IPS-11a (cell line): Measurements from ENCODE around the gene AGR2.
"Not testable (repeated sequence)": the region's sequence is repeated elsewhere in the genome, so short reads cannot be mapped to it uniquely, and the experiment has no call there.

Experiments
- H3K4me3 ChIP-seq: one replicate; pipeline ENCODE4 v1.5.1; 2013; ENCODE audit warnings: low read depth, low read length, control low read depth

The AGR2 gene

DNA sequence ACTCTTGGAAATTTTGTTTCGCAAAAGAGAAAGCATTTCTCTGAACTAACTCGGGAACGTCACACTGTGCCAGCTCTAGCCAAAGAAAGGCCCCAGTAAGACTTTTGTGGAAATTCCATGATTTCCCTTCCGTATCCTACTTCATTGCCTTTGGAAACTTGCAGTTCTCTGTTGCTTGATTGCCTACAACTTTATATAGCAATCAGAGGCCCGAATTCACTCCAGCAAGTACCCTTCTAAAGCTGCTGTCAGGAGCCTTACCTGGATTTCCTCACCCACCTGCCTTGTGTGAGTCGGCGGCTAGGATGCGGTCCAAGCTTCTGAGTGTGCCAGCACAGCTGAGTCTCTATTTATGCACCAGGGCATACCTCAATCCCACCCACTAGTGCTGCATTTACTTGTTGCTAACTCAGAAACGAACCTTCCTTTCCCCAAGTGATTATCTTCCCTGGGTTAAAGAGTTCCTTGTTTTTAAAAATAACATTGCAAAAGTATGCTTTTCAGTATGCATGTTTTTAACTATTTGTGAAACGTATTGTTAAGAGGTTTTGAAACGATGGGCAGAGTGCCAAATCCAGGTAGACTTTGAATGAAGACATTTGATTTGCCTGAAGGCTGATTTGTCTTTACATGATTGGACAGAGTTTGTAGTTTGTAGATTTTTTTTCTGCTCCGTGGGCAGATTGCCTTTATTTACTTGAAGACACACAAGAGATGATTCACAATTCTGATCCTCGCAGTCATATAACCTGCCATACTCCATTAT lies at the start of gene AGR2:
TSS of gene AGR2 (minus strand) at position 326 of the 766 bp plus-strand sequence. CDS start 3,203 bp downstream, outside the sequence.
- no peak within 1 kb of the TSS for H3K4me3 ChIP-seq

DNA sequence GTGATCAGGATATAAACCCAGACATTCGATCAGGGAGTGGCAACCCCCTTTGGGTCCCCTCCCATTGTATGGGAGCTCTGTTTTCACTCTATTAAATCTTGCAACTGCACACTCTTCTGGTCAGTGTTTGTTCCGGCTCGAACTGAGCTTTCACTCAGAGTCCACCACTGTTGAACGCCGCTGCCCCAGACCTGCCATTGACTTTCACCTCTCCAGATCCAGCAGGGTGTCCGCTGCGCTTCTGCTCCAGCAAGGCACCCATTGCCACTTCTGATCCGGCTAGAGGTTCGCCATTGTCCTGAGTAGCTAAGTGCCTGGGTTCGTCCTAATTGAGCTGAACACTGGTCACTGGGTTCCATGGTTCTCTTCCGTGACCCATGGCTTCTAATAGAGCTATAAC lies 48.4 kb upstream of the AGR2 start:
- H3K4me3 ChIP-seq = not testable (repeated sequence)

DNA sequence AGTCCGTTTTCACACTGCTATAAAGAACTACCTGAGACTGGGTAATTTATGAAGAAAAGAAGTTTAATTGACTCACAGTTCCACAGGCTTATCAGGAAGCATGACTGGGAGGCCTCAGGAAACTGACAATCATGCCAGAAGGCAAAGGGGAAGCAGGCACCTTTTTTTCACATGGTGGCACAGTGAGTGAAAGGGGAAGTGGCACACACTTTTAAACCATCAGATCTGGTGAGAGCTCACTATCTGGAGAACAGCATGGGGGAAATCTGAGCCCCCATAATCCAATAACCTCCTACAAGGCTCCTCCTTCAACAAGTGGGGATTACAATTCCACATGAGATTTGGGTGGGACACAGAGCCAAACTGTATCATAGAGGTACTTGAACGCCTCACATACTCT lies 47.0 kb upstream of the AGR2 start:
- H3K4me3 ChIP-seq = no peak overlapping the region

DNA sequence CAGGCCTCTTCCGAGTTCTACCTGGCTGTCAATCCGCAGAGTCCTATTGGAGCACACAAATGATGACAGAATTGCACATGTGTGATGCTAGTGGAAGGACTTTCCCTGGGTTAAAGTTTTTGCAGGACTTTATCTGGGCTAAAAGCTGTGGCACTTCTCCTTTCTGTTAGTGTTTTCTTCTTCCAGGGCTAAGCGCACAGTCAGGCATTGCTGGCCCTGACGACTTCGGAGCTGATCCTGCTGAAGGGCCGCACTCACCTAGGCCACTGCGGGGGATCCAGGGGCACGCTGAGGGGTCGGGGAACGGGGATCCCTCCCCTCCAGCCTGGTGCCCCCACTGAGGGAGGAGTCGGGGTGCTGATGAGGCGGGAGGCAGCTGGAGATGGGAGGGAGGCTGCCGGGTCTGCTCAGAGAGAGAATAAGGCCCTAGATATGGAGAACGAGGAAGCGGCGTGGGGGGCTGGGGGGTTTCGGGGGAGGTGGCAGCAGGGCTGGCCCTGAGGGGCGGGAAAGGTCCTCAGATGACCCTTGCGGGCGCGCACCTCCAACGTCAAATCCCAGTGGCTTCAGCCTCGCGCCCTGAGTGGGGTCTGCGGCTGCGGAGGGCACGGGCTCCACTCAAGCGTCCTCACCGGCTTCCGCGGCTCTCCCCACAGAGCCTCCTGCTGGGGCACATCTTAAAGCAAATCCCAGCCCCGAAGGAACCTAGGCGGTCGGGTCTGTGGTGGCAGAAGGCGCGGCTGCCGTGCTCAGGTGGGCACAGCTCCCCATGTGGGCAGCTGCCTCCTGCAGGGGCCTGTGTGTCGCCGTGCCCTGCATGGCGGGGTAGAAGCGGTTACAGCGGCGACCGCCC lies 46.0 kb upstream of the AGR2 start:
- H3K4me3 ChIP-seq = no peak overlapping the region

DNA sequence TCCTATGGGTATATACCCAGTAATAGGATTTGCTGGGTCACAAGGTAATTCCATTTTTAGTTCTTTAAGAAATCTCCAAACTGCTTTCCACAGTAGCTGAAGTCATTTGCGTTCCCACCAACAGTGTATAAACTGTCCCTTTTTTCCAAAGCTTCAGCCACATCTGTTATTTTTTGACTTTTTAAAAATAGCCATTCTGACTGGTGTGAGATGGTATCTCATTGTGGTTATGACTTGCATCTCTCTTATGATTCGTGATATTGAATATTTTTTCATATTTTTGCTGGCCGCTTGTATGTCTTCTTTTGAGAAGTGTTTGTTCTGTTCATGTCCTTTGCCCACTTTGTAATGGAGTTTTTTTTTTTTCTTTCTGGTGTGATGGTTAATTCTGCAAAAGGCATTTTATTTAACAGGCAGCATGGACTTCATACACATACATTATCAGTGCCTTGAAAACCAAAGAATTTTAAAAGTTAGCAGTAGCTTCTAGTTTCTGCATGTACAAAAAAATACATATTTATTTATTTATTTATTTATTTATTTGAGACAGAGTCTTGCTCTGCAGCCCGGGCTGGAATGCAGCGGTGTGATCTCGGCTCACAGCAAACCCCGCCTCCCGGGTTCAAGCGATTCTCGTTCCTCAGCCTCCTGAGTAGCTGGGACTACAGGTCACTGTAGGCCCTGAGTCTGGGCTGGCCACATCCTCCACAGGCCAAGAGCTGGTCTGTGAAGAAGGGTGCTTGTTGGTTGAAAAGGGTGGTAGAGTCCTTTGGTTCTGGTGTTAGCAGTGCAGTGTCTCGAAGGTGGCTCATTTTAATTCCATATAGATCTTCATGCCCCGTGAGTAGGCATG lies 44.7 kb upstream of the AGR2 start:
- H3K4me3 ChIP-seq = no peak overlapping the region

DNA sequence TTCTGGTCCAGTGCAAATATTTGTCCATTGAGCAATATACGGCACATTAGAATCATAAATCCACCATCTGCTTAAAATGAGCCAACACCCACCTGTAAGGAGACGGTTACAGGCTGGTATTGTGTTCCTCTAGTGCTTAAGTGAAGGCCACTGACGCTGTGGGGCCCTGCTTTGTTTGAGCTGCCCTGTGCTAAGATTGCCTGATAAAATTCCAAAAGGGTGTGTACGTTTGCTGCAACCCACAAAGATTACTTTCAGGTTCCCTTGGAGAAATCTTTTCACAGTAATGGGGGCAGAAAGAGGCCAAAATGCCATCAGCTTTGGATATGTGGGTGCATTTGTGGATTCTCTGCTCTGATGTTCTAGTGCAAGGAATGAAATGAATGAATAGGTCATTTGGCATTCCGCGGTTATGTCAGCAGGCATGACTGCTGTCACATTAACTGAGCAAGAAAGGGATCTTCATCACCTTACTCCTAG lies 42.6 kb upstream of the AGR2 start:
- no peak overlapping the region for H3K4me3 ChIP-seq

DNA sequence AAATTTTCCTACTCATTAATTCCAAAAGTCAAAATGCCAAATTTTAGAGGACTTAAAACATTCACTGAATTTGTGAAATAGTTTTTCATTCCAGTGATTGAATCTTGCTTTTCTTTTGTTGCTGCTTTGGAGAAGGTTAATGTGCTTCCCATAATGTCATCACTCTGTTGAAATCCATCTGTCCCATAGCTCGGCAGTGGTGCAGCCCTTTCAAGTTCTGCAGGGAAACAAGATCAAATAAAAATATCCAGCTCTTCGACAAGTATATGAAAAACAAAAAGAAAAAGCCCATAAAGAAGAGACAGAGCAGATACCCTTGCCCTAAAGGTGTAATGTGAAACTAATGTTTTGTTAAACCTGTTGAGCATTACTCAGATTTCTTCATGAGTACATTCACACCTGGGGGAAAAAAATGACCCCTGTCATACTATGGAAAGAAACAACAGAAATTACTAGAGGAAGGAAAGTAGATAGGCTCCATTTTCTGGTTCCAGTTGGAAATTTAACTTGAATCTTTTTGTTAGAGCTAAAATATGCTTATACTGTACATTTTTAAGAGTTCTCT lies 41.9 kb upstream of the AGR2 start:
- no peak overlapping the region for H3K4me3 ChIP-seq

DNA sequence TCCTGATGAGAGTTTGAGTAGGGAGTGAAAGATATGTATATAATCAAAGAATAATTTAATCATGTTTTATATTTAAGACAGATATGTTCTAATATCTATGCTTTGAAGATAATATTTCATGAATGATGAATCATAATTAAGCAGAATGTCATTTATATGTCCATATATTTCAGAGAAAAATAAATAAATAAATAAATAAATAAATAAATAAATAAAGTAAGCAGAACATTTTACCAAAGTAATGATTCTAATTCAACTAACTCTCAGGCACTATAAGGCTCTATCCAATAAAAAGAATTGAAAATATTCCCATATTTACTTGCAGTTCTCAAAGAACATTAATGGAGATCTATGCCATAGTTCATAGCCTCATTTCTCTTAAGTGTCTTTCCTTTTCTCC lies 40.9 kb upstream of the AGR2 start:
- H3K4me3 ChIP-seq = no peak overlapping the region

DNA sequence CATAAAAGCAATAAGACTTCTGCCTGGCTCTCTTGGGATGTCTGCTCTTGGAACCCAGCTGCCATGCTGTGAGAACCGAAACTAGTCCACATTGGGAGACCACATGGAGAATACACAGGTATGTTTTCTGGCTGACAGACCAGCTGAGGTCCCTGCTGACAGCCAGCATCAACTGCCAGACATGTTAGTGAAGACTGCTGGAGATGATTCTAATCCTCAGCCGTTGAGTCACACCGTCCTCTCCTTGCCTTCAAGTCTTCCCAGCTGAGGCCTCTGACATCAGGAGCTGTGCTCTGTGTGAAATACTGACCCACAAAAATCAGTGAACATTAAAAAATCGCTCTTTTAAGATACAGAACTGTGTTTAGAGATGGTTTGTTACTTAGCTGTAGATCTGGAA lies 36.9 kb upstream of the AGR2 start:
- no peak overlapping the region for H3K4me3 ChIP-seq

DNA sequence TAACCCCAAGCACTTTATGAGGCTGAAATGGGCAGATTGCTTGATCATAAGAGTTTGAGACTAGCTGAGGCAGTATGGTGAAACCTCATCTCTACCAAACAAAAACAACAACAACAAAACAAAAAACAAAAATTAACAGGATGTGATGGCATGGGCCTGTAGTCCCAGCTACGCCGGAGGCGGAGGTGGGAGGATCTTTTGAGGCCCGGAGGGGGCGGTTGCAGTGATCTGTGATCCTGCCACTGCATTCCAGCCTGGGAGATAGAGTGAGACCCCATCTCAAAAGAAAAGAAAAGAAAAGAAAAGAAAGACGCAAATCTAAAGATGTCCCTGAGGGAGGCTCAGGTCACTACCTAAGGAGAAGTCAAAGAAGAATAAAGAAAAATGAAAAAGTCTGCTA lies 35.3 kb upstream of the AGR2 start:
- H3K4me3 ChIP-seq = no peak overlapping the region

DNA sequence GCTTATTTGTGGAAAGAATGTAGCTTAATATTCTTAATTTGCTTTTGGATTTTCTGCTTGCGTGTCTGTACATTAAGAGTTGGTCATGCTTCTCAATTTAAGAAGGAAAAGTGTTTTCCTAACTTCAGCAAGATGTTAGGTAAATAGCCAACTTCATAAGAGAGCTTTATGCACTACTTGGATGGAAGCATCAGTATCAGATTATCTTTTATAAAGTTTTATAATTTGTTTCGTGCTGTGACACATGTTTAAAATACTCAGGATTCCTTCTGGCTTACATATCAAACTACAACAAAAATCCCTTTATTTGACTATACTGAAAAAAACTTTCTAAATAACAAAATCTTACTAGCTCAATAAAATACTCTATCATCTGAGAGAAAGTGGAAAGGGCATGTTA lies 34.8 kb upstream of the AGR2 start:
- H3K4me3 ChIP-seq = no peak overlapping the region

DNA sequence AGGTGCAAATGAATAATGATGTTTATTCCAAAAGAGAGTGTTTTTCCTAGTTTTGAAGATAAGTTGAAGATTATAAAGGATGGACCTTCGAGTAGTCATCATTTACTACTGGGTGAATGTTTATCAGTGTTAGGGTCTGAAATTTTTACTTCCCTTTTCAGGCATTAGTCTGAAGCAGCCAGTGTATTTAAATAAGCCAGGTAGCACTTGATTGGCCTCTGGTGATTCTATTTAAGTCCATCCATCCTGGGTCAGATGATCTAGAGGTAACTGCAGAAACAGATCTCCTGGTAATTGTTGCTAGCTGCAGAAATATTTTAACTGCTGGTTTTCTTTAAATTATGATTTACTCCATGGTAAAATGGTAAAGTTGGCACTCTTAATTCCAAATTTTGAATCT lies 34.1 kb upstream of the AGR2 start:
- H3K4me3 ChIP-seq = no peak overlapping the region

DNA sequence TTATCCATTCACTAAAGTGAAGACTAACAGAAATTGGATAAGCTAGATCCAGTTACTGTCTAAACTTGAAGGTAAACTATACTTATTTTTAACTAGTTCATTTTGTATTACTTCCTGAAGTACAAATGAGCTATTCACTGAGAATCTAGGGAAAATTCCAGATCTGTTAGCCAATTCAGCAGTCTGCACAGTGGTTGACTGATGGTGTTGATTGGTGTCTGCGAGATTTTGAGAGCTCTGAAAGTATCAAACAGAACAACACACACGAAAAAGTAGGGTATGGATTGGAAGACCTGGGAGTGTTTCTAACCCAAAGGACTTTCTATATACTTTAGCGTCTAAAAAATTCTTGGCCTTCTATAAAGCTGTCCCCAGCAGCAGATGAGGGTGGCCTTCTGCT lies 33.6 kb upstream of the AGR2 start:
- H3K4me3 ChIP-seq = no peak overlapping the region

DNA sequence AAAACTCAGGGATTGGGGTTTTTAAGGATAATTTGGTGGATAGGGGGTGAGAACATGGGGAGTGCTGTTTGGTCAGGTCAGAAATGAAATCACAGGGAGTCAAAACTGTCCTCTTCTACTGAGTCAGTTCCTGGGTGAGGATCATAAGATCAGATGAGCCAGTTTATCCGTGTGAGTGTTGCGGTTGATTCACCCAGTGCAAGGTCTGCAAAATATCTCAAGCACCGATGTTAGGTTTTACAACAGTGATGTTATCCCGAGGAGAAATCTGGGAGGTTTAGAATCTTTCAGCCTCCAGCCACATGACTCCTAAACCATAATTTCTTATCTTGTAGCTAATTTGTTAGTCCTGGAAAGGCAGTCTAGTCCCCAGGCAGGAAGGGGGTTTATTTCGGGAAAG lies 31.7 kb upstream of the AGR2 start:
- no peak overlapping the region for H3K4me3 ChIP-seq

DNA sequence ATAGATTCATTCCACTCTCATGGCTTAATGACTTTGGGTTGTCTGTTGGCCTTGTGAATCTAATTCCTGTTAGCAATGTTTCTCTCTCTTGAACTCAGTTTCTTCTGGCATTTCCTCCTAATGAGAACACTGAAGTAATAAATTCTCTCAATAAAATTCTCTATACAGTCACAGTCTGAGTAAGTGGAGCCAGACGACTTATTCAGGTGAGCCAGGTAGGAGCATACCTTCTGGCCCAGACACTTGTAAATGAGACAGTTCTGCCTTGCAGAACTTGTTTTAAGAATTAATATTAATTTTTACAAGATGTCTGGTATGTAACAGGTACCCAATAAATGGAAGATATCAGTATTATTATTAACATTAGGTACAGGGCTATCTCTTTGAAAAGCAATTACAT lies 28.6 kb upstream of the AGR2 start:
- no peak overlapping the region for H3K4me3 ChIP-seq

DNA sequence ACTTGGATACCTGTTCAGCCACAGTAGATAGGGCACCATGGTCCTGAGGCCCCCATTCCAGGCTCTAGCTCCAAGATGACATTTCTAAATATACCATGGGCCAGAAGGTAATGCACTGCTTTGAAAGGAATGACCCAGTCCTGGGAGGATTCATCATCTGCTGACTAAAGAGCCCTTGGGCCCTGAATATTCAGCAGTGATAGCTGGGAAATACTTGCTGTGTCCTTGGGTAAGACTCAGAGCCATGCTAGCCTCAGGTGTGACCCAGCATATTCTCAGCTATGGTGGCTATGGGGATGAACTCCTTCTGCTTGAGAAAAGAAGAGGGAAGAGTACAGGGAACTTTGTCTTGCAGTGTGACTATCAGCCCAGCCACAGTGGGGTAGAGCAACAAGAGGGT lies 21.3 kb upstream of the AGR2 start:
- H3K4me3 ChIP-seq = no peak overlapping the region

DNA sequence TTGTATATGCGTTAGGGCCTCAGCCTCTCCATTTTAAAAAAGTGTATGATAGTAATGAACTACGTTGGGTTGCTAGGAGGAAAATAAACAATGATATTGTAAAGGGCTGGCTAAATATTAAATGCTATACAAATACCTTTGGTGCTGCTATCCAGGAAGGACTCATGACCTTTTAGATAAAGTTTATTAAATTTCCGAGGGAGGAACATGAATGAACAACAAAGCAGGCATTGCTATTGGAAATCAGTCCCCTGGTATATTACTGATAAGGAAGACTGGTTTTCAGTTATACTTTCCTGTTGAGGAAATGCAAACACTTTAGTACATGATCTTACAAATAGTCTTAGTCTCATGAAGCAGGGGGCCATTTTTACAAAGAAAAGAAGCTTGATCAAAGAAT lies 17.2 kb upstream of the AGR2 start:
- H3K4me3 ChIP-seq = no peak overlapping the region

DNA sequence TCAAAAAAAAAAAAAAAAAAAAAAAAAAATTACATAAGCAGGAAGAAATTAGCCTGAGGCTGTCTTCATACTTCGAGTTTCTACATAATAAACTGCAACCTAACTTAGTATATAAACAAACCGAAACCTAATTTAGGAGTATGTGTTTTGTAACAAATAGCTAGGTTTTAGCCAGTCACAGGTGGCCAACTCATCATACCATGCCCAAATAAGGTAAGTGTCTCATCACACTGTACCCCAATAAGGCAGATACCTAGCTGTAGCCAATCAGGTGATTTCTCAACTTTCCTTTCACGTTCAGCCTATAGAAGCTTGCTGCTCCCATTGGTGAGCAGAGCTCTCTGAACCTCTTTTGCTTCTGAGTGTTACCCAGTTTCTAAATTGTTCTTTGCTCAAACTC lies 13.9 kb upstream of the AGR2 start:
- H3K4me3 ChIP-seq = no peak overlapping the region

DNA sequence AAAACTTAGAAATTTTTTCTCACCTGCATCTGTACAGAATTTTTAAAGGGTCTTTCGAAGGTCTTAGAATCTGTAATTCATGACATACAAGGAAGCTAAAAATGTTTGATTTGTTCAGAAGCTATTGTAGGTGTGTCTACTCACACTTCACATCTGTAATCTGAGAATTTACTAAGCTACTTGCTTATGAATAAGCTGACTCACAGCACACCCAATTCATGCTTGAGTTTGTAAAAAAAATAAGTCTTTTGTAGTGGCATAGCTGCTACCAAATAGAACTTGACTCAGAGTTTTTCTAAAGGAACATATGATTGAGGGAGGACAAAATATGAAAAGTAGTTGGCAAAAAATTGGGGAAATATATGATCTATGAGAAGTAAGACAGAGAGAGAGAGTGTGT lies 12.7 kb upstream of the AGR2 start:
- H3K4me3 ChIP-seq = no peak overlapping the region

DNA sequence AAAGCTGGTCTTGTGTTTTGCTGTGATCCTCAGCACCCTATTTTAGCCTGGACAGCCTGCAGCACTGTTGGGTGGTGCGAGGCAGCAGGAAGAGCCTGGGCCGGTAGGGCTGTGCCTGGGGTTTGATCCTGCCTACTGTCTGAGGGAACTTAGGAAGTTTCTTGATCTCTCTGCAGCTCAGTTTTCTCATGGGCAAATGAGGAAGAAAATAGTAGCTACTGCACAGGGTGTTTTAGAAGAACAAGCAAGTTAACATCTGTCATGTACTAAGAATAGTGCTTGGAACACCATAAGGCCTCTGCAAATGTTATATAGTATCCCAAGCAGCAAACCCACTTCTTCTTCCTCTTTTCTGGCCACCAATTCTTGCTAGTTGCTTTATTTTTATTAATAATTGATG lies 12.0 kb upstream of the AGR2 start:
- no peak overlapping the region for H3K4me3 ChIP-seq

DNA sequence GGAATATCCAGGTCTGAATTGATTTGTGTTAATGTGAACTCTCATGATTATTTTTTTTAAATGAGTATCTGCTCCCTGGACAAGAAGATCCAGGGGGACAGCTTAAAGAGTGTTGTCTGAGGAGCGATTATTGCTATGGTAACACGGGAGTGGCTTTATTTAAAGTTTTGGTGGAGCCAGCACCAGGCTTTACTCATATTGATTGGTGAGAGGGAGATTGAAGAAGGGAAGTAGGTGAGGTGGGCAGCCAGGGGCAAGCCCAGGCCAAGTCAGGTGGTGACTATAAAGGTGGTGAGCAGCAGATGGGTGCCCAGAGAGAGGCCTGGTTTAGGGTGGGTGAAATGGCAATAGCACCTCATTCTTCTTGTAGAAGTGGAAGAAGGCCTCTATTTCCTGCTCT lies 10.2 kb upstream of the AGR2 start:
- no peak overlapping the region for H3K4me3 ChIP-seq
